GM18517 (cell line): Measurements from ENCODE around the gene SLC25A13.

Source experiments
- ATAC-seq: cut with Tn5 transposase; IDR thresholded peaks from one replicate; pipeline ENCODE4 v1.9.1; 2021; ENCODE audit warnings: mild to moderate bottlenecking, moderate library complexity; ENCODE audit not compliant: unreplicated experiment

SLC25A13 gene

DNA sequence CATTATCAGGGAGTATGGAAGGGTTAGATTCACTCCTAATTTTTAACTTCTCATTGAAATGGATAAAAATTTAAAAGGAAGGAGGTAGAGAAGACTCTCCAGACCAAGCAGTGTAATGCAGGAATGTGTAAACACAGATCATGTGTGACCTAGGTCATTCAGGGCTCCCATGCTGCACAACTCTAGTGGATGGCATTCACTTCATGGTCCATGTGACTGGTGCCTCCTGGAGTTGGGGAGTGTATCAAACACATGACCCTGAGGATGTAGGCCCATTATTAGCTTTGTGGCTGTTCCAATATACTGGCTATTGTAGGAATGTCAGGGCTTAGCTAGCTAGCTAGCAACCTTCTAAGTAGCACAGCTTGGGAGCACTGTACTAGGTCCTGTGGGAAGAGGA is 109.9 kb downstream of the SLC25A13 start:
- ATAC-seq, result no peak

DNA sequence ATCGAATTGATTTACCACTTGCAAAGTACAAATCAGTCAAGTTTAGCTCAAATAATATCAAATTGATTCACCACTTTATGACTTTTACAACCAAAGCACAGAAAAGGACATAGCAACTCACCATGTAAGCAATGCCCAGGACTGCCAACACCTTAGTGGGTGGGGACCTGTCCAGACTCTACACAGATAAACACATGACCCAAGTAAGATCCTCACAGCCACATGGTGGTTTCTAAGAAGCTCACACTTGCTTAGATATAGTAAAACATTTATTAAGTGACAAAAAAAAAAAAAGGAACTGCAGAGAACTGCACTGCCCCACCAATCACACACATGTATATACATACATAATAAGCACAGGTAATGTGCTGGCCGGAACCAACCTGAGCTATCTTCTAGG is 116.2 kb downstream of the SLC25A13 start:
- no peak for ATAC-seq

DNA sequence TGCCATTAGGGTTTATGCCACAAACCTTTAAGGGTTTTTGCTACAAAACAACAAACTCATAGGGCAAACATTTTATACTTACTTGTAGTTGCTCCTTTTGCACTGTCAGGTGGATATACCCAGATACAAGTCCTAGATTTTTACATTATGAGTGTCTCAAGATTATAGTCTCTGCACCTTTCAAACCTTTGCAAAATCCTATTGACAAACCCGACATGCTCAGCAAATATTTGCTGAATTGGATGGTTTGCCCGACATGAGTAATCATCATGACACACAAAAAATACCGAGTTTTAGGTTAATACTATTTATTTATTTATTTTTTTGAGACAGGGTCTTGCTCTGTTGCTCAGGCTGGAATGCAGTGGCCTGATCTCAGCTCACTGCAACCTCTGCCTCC is 117.3 kb downstream of the SLC25A13 start:
- ATAC-seq, result no peak

DNA sequence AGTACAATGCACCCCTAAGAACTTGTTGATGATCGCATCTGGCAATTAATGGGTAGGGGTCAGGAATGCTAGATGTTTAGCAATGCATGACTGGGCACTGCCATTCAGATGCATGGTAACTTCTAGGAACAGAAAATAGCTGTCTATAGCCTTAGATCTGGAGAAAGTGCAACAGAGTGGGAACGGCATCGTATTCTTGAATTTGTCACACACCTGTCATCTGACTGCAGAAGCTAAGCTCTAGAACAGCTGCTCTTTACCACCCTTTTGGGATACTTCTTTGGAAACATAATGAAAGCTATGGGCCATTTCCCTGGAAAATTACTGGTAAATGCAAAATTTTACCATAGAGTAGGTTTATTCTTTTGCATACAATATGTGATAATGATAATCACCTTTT is 118.1 kb downstream of the SLC25A13 start:
- ATAC-seq, result no peak

DNA sequence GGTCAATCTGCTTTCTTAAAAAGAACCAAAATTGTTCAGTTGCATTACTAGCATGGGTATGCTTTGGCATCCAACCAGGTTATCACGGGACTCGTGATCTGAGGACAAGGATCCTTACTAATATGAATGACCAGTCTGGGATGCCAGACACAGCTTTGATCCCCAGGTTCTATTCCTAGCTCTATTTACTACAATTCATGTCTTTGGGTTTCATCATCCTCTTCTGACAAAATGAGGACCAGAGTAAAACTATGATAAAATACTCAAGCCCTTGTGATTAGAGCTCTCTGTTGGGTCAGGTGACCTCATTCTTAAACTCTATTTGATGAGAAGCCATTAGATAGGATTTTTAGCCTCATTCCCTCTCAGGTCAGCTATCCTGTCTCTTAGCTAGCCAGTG is 119.8 kb downstream of the SLC25A13 start:
- ATAC-seq, result no peak

DNA sequence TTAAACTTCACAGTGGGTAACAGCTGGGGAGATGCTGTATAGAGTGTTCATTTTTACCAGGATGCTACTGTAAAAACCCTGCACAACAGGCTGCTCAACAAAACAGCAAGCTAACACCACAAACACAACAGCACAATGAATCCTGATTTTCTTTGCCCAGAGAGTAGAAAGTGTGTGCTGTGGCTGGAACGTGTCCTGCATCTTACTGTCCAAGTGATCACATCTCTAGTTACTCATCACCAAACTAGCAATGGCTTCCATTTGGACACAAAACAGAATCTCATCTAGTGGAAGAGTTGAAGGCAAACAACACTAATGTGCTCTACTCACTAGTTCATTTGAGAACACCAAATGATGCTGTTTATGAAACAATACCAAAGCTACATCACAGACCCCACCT is 121.2 kb downstream of the SLC25A13 start:
- no peak for ATAC-seq

DNA sequence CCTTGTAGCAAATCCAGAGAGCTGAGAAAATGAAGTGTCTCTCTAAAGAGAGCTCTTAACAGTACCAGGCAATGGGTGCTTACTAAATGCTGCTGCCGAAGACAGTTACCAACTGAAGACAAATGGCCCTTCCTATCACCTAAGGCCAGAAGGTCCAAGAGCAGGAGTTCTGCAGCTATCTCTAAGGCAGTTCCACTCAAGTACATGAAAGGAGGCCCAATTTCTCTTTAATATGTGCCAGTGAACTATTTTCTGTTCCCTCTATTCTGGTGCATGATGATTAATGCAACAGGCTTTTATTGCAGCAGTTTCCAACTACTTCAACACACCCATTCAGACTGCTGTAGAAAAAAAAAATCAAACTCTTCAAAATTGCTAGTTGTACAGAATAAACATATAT is 122.5 kb downstream of the SLC25A13 start:
- ATAC-seq, result no peak

DNA sequence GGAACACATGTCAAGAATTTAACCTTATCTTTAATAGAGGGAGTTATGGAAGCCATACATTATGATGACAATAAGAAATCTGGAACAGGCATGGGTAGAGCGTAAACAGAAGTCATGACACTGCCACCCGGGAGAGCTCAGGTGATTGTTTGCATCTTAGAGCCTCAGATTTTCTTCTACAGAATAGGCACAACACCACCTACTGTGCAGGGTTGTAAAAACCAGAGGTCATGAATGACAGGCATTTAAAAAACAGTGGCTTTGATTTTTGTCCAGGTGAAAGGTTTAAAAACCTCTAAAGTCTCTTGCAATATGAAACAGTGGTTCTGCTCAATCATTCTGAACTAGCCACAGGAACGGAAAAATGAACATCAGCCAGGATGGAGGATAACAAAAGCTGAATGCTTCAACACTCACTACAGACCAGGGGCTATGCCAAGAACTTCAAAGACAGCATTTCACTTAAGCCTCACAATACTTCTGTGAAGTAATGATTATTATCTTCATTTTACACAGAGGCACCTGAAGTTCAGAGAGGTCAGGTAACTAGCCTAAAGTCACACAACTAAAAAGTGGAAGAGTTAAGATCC is 123.8 kb downstream of the SLC25A13 start:
- ATAC-seq, result no peak

DNA sequence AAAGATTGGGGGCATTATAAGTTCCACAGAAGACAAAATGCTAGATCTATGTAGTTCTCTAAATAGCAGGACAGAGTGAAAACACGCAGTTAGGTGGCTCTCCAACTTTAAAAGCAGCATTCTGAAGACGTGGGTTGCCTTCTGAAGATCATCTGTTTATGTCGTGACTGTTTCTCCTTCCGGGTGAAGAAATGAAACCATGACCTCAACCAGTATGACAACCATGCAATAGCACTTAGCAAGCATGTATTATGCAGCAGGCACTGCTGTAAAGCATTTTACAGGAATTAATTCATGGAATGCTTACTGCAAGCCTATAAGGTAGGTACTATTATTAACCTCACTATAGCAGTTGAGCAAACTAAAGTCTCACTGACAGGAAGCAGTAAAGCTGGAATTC is 125.2 kb downstream of the SLC25A13 start:
- no peak for ATAC-seq

DNA sequence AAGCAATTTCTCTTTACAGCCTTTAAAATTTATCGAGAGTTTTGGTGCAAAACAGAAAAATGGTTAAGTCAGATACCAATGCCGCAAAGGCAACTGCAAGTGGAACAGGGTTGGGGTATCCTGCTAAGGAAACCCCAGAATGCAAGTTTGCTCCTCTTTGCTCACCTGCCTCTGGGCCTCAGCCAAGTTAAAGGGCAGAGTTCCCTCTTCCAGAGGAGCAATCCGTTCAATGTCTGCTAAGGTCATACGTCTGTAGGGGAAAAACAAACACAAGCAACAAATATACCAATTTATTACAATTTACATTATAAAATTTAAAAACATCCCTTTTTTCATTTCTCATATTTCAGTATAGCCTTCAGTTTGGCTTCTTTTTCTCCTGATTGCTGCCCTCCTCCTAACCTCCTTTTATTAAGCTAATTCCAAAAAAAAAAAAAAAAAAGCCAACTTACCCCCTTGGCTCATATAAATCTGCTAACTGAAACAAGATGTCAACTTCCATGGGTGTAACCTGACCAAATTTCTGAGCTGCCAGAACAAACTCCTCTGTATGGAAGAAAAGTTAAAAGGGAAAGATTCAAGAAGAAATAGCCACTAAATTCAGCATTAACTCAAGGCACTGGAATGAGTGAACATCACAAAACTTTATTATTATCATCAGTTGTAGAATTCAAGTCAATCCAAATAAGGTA is 132.6 kb downstream of the SLC25A13 start:
- ATAC-seq, result no peak

DNA sequence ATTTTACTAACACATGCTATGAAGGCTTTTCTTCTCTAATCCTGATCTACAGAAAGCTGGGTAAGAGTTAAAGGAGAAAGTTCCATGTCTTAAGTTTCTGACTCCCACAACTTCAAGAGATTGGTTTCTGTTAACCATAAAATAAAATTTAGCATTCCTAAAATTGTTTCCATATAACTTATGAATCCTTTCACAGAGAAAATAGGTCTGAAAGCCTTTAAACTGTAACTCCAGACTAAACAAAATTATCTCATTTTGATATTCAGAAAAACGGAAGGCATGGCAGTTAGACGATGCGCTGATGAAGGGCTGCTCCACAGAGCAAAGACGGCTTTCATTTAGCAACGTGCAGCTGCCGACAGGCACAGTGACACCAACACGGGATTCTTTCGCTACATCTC is 133.3 kb downstream of the SLC25A13 start:
- no peak for ATAC-seq

DNA sequence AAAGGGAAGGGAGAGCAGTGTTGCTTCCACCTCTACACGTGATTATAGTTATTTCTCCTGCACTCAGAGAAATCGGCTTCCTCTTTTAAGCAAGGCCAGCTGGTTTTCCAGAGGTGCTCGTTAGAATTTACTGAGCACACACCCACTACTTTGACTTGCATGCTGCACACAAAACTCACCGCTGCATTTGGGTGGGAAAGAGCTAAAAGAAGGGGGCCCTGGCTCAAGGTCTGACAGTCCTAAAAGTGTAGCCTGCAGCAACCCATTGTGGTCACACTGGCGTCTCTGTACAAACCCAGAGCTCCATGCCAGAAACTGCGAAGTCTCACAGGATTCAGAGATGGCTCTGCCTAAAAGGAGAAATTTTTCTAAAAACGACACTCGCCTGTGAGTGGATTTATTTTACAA is 133.7 kb downstream of the SLC25A13 start:
- ATAC-seq, result no peak

DNA sequence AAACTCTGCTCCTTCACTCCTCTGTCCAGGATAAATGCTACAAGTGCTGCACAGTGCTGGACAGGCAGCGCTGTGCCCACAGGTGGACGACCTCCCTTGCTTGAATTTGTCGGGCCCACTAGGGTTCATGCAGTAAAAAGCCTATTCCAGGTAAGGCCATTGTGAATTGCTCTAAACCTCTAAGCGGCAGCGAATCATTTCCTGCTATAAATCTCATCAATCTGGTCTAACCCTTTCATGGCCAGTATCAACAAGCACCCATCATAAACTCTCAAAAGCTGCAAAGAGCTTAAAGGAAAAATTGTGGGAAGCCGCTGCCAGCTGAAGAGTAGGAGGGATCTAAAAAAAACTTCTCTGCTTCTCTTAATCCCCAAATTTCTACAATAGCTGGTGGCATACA is 134.2 kb downstream of the SLC25A13 start:
- no peak for ATAC-seq

DNA sequence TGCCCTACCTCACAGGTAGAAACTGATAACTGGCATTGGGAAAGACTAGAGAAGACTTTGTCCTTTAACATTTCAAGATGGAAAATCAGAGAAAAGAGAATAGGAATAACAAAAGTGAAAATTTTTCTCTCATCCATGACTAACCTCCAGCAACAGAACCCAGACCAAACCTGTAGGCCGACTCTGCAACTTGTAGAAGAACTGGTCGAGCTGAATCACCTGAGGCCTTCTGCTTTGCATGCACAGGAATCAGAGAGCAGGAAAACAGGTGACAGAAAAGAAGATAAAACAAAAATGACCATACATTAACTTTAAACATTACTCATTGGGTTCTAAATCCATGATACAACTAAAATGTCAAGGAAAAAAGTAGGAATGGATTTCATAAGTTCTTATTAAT is 137.1 kb downstream of the SLC25A13 start:
- ATAC-seq, result no peak

DNA sequence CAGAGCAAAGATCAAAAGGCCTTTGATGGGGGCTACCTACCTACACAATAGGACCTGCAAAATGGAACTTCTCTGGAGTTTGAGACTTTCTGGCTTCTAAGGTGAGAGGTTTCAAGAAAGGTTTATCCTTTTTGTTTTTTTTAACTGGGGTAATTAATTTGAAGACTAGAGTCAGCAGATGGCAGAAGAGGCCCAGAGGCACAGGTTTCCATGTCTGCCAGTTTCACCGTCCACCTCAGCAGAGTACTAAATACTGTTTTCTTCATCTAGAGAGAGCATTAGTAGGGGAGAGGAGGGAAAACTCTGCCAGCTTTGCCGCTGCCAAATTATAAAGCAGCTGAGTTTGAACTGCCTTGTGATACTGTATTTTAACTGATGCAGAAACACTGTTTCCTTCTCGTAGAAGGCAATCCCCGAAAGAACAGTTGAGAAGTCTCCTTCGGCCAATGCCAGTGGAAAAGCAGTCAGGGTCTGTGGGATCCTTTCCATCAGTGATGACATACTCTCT is 138.7 kb downstream of the SLC25A13 start:
- ATAC-seq, result no peak

DNA sequence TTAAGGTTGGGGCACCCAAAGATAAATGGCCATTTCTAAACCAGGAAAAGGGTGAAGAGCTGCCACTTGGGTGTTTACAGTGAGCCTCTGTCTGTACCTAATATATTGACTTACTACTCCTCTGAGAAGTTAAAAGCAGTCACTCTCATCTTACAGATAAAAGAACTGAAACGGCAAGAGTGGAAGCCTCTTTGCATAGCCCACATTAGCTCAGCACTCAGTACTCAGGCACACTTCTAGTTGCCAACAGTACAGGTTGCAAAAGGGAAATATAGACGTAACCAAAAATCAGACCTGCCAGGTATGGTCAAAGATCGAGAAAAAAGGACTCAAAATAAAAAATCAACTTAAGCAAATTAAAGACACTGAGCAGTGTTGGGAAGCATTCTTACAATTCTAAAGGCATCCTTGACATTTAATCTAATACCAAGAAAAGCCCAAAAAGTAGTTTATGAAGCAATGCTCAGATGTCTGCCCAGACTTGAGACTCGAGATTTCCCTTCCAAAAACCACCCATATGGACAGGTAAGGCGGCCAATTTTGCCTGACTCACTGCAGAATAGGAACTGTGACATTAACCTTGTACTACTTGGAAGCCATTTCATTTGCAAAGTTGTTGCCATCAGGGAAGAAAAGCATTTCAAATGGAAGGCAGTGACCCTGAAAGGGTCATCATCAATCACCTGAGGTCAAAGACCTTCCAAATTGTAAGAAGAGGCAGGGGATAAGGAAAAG is 139.3 kb downstream of the SLC25A13 start:
- no peak for ATAC-seq

DNA sequence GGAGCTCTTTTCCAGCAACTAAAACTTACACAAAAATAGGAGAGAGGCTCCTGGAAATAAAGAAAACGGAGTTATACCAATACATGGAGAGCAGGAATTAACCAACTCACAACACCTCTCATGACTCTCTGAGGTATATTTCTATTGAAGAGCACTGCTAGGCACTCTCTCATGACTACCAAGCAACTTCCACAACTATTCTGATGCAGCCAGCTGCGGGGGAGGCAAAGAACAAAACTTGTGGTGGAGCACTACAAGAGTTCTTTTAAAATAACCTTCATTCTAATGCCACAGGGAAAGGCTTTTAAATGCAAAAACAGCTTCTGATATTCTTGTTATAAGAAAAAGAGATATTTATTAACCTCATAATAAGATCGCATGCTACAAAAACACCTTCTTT is 140.7 kb downstream of the SLC25A13 start:
- ATAC-seq, result no peak

DNA sequence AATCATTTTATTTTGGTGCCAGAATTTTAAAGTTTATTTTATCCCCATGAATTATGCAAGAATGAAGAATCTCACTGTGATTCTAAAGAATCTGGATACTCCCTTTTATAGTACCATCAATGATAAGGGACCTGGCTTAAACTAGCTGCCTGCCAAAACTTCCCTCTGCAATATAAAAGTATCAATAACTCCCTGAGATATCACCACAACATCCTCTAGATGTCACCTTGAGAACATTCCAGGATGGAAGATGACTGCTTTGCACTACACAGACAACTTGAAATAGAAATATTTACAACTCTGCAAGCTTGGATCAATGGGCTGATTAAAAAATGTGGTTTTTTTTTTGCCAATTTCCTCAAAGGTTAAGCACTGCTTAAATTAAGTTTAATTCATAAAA is 142.1 kb downstream of the SLC25A13 start:
- no peak for ATAC-seq

DNA sequence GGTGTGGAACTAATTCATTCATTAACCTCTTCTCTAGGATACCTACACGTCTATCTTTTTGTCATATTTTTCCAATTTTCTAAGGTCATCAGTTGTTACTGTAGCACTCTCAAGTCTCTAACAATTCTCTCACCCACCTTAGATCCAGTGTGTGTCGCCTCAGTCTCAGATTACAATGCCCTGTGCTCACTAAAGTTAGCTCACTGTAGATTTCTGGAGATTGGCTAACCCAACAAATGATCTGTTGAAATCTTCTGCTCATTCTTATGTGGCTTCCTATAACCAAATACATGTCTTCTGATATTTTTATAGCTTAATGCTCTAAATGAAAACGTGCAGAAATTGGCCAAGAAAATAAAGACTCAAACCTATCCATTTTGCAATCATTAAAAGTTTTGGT is 142.6 kb downstream of the SLC25A13 start:
- no peak for ATAC-seq

DNA sequence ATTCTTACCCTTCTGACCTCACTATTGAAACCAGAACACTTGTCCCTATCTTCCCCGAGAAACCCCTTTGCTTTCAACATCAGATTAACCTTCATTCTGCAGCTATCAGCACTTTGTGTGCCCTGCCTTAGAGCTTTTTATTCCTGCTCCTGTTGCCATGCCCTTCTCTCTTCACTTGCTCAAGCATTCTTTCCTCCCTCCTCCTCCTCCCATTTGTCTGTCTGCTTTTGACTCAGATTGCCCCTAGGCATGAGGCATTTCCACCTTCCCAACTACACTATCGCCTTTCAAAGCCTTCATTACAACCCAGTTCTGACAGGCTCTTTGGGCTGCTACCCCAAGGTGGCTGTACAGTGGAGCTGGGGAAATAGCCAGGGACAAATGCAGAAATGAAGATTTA is 143.3 kb downstream of the SLC25A13 start:
- no peak for ATAC-seq

DNA sequence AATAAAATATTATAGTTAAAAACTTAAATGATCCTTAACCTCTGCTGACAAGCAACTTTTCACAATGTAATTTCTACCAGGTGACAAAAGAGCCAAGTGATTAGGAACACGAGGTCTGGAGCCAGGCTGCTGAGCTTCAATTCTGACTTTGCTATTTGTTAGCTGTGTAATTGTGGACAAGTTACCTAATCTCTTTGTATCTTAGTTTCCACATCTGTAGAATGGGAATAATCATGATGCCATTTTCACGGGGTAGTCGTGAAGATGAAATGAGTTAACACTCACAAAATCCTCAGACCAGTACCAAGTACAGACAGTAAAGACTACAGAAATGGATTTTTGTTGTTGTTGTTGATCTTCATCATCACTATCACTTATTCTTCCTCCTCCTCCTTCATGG is 144.5 kb downstream of the SLC25A13 start:
- no peak for ATAC-seq

DNA sequence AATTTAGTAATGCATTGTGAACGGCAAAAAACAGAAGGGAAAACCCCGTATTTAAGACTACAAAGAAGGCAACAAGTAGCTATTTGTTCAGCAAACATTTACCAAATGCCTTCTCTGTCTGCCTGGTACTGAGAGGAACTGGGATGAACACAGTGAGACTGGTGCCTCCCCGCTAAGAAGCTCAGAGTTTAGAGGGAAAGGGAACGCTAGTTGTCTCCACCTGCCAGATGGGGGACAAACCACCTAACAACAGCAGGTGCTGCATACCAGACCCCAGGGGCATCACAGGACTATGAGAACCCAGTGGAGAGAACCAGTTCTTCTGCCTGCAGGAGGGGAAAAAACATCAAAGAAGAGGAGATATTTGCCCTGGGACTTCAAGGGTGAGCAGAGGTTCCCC is 147.1 kb downstream of the SLC25A13 start:
- ATAC-seq, result no peak
